Dendritic cell treated with granulocyte-macrophage colony-stimulating factor and Interleukin-4, amounts not matched to agents 40 ng/mL and 50 ng/mL, for 4 days (primary cell): ENCODE measurements around the gene TMEM198.

Source experiments
- H3K27ac Mint-ChIP-seq: one replicate; pipeline ENCODE4 v1.8.0; 2022; ENCODE audit warnings: mild to moderate bottlenecking, mixed read lengths
- H3K27me3 Mint-ChIP-seq: one replicate; pipeline ENCODE4 v1.8.0; 2022; ENCODE audit warnings: mild to moderate bottlenecking, mixed read lengths
- H3K36me3 Mint-ChIP-seq: one replicate; pipeline ENCODE4 v1.8.0; 2022; ENCODE audit warnings: low read depth, mixed read lengths
- H3K4me1 Mint-ChIP-seq: one replicate; pipeline ENCODE4 v1.8.0; 2022; ENCODE audit warnings: low read depth, mixed read lengths
- H3K4me3 Mint-ChIP-seq: one replicate; pipeline ENCODE4 v1.8.0; 2022; ENCODE audit warnings: mild to moderate bottlenecking, moderate library complexity, mixed read lengths
- H3K9me3 Mint-ChIP-seq: one replicate; pipeline ENCODE4 v1.8.0; 2022; ENCODE audit warnings: mixed read lengths
- intact Hi-C: fragments of 100-400 bp; cut with micrococcal nuclease; formaldehyde crosslinking; loops from one replicate; pipeline ENCODE4 v1.15.0; 2022

The TMEM198 gene

GRCh38 chr2:219563271-219563928, 19.6 kb downstream of the TMEM198 start:
- H3K4me3 Mint-ChIP-seq, result no peak overlapping the region
- H3K27ac Mint-ChIP-seq, result no peak overlapping the region
- no peaks in the 10 kb centered on the region for H3K36me3 Mint-ChIP-seq
- H3K9me3 Mint-ChIP-seq, result no peaks in the 10 kb centered on the region
- no peaks in the 10 kb centered on the region for H3K4me1 Mint-ChIP-seq
- H3K27me3 Mint-ChIP-seq, result peaks cover 4% of the 10 kb centered on the region
- intact Hi-C loops, result no loop called here

- Mint-ChIP-seq H3K36me3 (no peaks in the 10 kb centered on the region), H3K9me3 (no peaks in the 10 kb centered on the region), H3K27me3 (peaks cover 22% of the 10 kb centered on the region), H3K4me3 (no peak overlapping the region), H3K27ac (no peak overlapping the region), H3K4me1 (peaks cover 4% of the 10 kb centered on the region)
- intact Hi-C loops, result no loop called here
Measured at GRCh38 chr2:219565130-219566080, 21.6 kb downstream of the TMEM198 start.

DNA sequence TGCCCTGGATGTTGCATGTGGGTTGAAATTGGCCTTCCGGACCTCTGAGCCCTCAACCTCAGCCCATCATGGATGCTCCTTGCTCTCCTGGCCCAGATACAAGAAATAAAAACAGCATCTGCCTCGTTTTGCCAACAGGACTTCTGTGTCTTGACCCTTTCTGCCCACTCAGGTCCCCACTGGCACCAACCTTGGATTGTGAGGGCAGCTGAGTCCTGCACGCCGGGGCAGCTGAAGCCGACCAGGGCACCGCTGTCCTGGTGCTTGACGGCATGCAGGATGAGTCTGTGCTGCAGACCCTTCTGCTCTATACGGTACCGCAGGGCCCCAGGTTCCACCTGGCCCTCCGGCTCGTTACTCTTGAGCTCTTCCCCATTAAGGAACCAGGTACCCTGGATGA, 22.8 kb downstream of the TMEM198 start:
- intact Hi-C loops, result no loop called here
- Mint-ChIP-seq H3K36me3 (no peaks in the 10 kb centered on the region), H3K27ac (no peak overlapping the region), H3K27me3 (peaks cover 29% of the 10 kb centered on the region), H3K4me3 (no peak overlapping the region), H3K9me3 (no peaks in the 10 kb centered on the region), H3K4me1 (peaks cover 4% of the 10 kb centered on the region)

DNA sequence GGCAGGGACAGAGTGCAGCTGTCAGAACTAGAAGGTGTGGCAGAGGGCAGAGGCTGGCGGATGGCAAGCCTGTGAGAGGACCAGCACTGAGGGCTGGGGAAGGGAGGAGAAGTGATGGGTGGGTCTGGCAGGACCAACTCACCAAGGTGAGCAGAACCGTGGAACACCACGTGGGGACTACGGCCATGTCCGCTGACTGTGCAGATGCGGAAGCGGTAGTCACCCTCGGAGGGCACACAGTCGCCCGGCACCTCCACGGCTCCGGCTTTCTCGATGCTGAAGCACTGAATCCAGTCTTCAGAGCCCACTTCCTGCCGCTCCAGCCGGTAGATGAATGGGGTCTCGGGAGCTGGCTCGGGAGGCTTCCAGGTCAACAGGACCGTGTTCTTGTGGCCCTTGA, 23.3 kb downstream of the TMEM198 start:
- Mint-ChIP-seq H3K4me1 (peaks cover 4% of the 10 kb centered on the region), H3K27ac (no peak overlapping the region), H3K4me3 (no peak overlapping the region), H3K36me3 (no peaks in the 10 kb centered on the region), H3K27me3 (peaks cover 34% of the 10 kb centered on the region), H3K9me3 (no peaks in the 10 kb centered on the region)
- intact Hi-C loops, result no loop called here

DNA sequence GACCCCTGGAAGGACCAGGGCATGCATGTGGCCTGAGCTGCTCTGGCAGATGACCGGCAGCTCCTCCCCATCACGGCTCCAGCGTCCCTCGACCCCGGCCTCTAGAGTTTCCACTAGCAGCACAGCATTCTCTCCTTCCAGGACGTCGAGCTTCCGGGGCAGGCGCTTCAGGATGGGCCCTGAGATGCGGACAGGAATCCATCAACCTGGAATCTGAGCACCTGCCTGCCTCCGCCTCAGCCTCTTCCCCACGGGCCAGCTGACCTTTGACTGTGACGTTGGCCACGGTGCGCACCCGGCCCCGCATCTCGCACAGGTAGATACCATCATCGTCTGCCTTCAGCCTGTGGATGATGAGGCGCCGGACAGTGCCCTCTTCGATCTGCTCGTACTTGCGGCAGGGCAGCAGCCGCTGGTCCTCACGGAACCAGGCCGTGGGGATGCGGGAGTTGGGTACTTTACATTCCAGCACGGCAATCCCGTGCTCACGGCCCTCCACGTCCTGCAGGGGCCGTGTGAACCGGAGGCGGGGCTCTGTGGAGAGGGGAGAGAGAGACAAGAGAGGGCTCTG, 24.0 kb downstream of the TMEM198 start:
- intact Hi-C loops, result no loop called here
- Mint-ChIP-seq H3K4me1 (peaks cover 4% of the 10 kb centered on the region), H3K4me3 (no peak overlapping the region), H3K27ac (no peak overlapping the region), H3K27me3 (peaks cover 41% of the 10 kb centered on the region), H3K9me3 (no peaks in the 10 kb centered on the region), H3K36me3 (no peaks in the 10 kb centered on the region)

DNA sequence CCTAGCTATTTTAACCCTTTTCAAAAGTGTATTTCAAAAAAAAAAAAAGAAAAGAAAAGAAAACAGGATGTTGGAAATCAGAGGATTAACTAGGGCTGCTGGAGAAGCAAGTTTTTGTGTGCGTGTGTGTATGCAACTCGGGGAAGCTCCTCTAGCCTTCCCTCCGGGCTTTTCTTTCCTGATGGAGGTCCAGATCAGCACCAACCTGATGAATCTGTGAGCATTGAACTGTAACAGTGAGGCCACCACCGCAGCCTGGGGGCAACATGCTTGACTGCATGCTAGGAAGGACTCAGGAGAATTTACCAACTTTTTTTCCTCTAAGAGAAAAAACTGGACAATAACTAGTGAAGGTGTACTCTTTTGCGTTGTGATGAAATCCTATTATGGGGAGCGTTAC, 25.2 kb downstream of the TMEM198 start:
- intact Hi-C loops, result no loop called here
- peaks cover 52% of the 10 kb centered on the region for H3K27me3 Mint-ChIP-seq
- peaks cover 4% of the 10 kb centered on the region for H3K4me1 Mint-ChIP-seq
- H3K9me3 Mint-ChIP-seq, result no peaks in the 10 kb centered on the region
- H3K36me3 Mint-ChIP-seq, result no peaks in the 10 kb centered on the region
- H3K27ac Mint-ChIP-seq, result no peak overlapping the region
- no peak overlapping the region for H3K4me3 Mint-ChIP-seq

GRCh38 chr2:219569635-219570034, 25.8 kb downstream of the TMEM198 start:
- intact Hi-C loops, result no loop called here
- Mint-ChIP-seq H3K4me1 (peaks cover 4% of the 10 kb centered on the region), H3K9me3 (no peaks in the 10 kb centered on the region), H3K36me3 (no peaks in the 10 kb centered on the region), H3K4me3 (no peak overlapping the region), H3K27me3 (peaks cover 52% of the 10 kb centered on the region), H3K27ac (no peak overlapping the region)

DNA sequence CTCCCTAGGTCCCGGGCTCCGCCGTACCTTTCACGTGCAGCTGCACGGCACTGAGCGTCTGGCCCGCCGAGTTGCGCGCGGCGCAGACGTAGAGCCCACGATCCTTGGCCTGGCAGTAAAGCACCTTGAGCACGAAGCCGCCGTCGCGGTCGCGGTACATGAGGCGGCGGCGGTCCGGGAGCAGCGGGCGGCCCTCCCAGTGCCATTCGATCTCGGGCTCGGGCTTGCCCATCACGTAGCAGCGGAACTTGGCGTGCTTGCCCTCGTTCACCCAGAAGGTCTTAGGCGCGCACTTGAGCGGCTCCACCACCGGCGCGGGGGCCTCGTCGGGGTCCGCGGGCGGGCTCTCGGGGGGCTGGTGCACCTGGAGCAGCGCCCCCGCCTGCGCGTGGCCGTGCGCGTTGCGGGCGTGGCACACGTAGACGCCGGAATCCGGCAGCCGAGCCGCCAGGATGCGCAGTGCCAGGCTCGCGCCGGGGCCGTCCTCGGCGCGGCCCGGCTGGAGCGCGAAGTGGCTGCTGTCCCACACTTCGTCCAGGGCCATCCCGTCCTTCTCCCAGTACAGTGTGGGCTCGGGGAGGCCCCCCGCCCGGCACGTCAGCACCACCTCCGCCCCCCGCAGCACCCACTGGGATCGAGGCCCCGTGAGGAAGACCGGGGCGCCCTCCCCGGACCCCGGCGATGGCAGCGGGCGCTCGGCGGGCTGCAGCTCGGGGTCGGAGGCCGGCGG, 26.5 kb downstream of the TMEM198 start:
- peaks cover 58% of the 10 kb centered on the region for H3K27me3 Mint-ChIP-seq

DNA sequence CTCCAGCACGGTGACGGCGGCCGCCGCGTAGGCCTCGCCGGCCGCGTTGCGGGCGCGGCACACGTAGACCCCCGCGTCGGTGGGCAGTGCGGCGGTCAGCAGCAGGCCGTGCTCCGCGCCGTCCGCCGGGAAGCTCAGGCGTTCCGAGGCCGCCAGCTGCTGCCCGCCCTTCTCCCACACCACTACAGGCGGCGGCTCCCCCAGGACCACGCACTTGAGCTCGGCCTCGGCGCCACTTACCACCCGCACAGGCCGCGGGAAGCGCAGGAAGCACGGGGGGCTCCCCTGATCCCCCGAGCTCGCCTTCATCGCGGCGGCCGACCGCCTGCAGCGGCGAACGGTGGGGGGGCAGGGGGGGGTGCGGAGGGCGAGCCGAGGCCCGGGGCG, 27.1 kb downstream of the TMEM198 start:
- no peaks in the 10 kb centered on the region for H3K36me3 Mint-ChIP-seq
- peak overlapping the region; percentile 35 for H3K4me3 Mint-ChIP-seq
- peaks cover 4% of the 10 kb centered on the region for H3K4me1 Mint-ChIP-seq
- H3K9me3 Mint-ChIP-seq, result no peaks in the 10 kb centered on the region
- no peak overlapping the region for H3K27ac Mint-ChIP-seq
- peaks cover 62% of the 10 kb centered on the region for H3K27me3 Mint-ChIP-seq
- intact Hi-C loops, result no loop called here

More for the DNA sequence above, 26.5 kb downstream of the TMEM198 start:
- no peaks in the 10 kb centered on the region for H3K36me3 Mint-ChIP-seq
- intact Hi-C loops, result no loop called here
- peak overlapping the region; percentile 52 for H3K4me3 Mint-ChIP-seq
- no peak overlapping the region for H3K27ac Mint-ChIP-seq
- no peaks in the 10 kb centered on the region for H3K9me3 Mint-ChIP-seq
- peaks cover 4% of the 10 kb centered on the region for H3K4me1 Mint-ChIP-seq

GRCh38 chr2:219571311-219572236, 27.7 kb downstream of the TMEM198 start, which contains the start of gene OBSL1:
OBSL1 (minus strand) TSS chr2:219571539; CDS start chr2:219571232, 307 bp downstream.
- H3K4me3 Mint-ChIP-seq, result peak within 1 kb of the TSS; percentile 52
- no peaks in the 10 kb centered on the region for H3K36me3 Mint-ChIP-seq

GRCh38 chr2:219572237-219573001, 28.6 kb downstream of the TMEM198 start, which contains the start of gene INHA:
INHA (plus strand) TSS chr2:219572310; CDS start chr2:219572375, 65 bp downstream.
- Mint-ChIP-seq H3K36me3 (no peaks in the 10 kb centered on the region), H3K4me1 (peaks cover 4% of the 10 kb centered on the region), H3K4me3 (no peak within 1 kb of the TSS), H3K27me3 (peaks cover 76% of the 10 kb centered on the region), H3K27ac (no peak within 1 kb of the TSS), H3K9me3 (no peaks in the 10 kb centered on the region)
- intact Hi-C loops, result no loop called here

More at GRCh38 chr2:219571311-219572236, 27.7 kb downstream of the TMEM198 start, which contains the start of gene OBSL1:
- no peak within 1 kb of the TSS for H3K27ac Mint-ChIP-seq
- intact Hi-C loops, result no loop called here
- peaks cover 4% of the 10 kb centered on the region for H3K4me1 Mint-ChIP-seq
- H3K9me3 Mint-ChIP-seq, result no peaks in the 10 kb centered on the region
- H3K27me3 Mint-ChIP-seq, result peaks cover 69% of the 10 kb centered on the region

DNA sequence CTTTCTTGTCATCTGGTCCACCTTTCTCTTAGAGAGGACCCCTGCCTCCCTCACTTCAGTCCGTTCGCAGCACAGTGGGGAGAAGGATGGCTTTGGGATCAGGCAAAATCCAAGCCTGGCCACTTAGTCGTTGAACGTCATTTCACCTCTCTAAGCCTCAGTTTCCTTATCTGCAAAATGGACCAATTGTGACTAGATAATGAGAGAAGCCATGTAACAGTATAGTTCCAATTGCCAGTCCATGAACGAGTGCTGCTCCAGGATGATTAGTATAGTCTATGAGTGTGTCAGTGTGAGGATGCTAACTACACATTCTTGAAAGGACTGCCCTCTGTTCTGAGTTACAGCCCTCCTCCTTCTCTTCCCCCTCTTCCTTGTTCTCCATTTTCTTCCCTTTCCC, 29.3 kb downstream of the TMEM198 start:
- H3K9me3 Mint-ChIP-seq, result no peaks in the 10 kb centered on the region
- H3K4me3 Mint-ChIP-seq, result no peak overlapping the region
- H3K27me3 Mint-ChIP-seq, result peaks cover 72% of the 10 kb centered on the region
- H3K4me1 Mint-ChIP-seq, result peaks cover 4% of the 10 kb centered on the region
- no peaks in the 10 kb centered on the region for H3K36me3 Mint-ChIP-seq
- intact Hi-C loops, result no loop called here
- H3K27ac Mint-ChIP-seq, result no peak overlapping the region
